ENCODE results near the gene ADAP1.

- TF ChIP-seq POLR2A (IDR thresholded peaks at IDR 0.05) (no peak), CTCF (IDR thresholded peaks at IDR 0.05) (no peak), EP300 (IDR thresholded peaks at IDR 0.05) (no peak)
These were observed 52.9 kb downstream of the ADAP1 start for GRCh38 chr7:901388-902154.

Measured in gastroesophageal sphincter (tissue), 3 donors.